MCF 10A (cell line): ENCODE measurements around the gene UNC80. TPM values are rescaled to one million over a fixed set of nuclear protein-coding genes. Genes with fewer than 3 reads are reported as not detected.
"Not testable (repeated sequence)": the region's sequence is repeated elsewhere in the genome, so short reads cannot be mapped to it uniquely, and the experiment has no call there.

Source experiments
- BruUV-seq: library from RNA; stranded (reverse); fragments of 400-500 nt; replicated peaks from 2 replicates; lab custom pipeline; 2021; lab: Mats Ljungman, UMichigan
- CTCF ChIA-PET: fragments of 300-600 bp; sonication (Branson Sonifier 250); formaldehyde crosslinking; extraction: SDS; loops from one replicate; lab custom pipeline; 2021; ENCODE audit warnings: antibody characterized with exemption, inconsistent platforms; lab: Yijun Ruan, JAX
- POLR2A ChIA-PET: fragments of 300-600, 350-650 bp; sonication (Branson Sonifier 250); formaldehyde crosslinking; extraction: SDS; loops from one replicate; lab custom pipeline; 2020; ENCODE audit warnings: antibody characterized with exemption, inconsistent platforms; lab: Yijun Ruan, JAX
- DNase-seq: peaks from one replicate; pipeline ENCODE4 v3.0.0-alpha.2; 2018; ENCODE audit not compliant: unreplicated experiment
- H3K27ac Mint-ChIP-seq: one replicate; pipeline ENCODE4 v1.8.0; 2022; ENCODE audit warnings: mild to moderate bottlenecking, low read depth, mixed read lengths; ENCODE audit not compliant: unreplicated experiment
- H3K27me3 Mint-ChIP-seq: one replicate; pipeline ENCODE4 v1.8.0; 2022; ENCODE audit warnings: mixed read lengths; ENCODE audit not compliant: insufficient read depth, unreplicated experiment
- H3K36me3 Mint-ChIP-seq: one replicate; pipeline ENCODE4 v1.8.0; 2022; ENCODE audit warnings: mild to moderate bottlenecking, moderate library complexity, mixed read lengths; ENCODE audit not compliant: insufficient read depth, unreplicated experiment
- H3K4me1 Mint-ChIP-seq: one replicate; pipeline ENCODE4 v1.8.0; 2022; ENCODE audit warnings: mixed read lengths; ENCODE audit not compliant: insufficient read depth, unreplicated experiment
- H3K4me3 Mint-ChIP-seq: one replicate; pipeline ENCODE4 v1.8.0; 2022; ENCODE audit warnings: mild to moderate bottlenecking, moderate library complexity, mixed read lengths; ENCODE audit not compliant: unreplicated experiment
- H3K9me3 Mint-ChIP-seq: one replicate; pipeline ENCODE4 v1.8.0; 2022; ENCODE audit warnings: mixed read lengths; ENCODE audit not compliant: unreplicated experiment
- intact Hi-C: fragments of 100-400 bp; cut with micrococcal nuclease; formaldehyde crosslinking; loops from 2 replicates; pipeline ENCODE4 v1.14.1; 2022
- total RNA-seq: library from RNA; stranded (reverse); gene quantifications from 2 replicates; pipeline ENCODE4 v1.2.3, GENCODE V29; 2022
- TF ChIP-seq, protein P1 (sequence below): fragments of 200-600 bp; IDR thresholded peaks from one replicate; pipeline ENCODE4 v1.8.0; 2022; ENCODE audit warnings: antibody characterized with exemption, mild to moderate bottlenecking; ENCODE audit not compliant: unreplicated experiment

UNC80 gene
- total RNA-seq, 1 experiment from 2014 or later: not detected

GRCh38 chr2:209788925-209789324, 17.3 kb downstream of the UNC80 start:
- Mint-ChIP-seq H3K4me1 (peaks cover 6% of the 10 kb centered on the region), H3K36me3 (no peaks in the 10 kb centered on the region), H3K27me3 (no peaks in the 10 kb centered on the region), H3K9me3 (no peaks in the 10 kb centered on the region), H3K27ac (no peak overlapping the region), H3K4me3 (no peak overlapping the region)
- POLR2A ChIA-PET: no interaction called here
- TF ChIP-seq, protein P1, sequence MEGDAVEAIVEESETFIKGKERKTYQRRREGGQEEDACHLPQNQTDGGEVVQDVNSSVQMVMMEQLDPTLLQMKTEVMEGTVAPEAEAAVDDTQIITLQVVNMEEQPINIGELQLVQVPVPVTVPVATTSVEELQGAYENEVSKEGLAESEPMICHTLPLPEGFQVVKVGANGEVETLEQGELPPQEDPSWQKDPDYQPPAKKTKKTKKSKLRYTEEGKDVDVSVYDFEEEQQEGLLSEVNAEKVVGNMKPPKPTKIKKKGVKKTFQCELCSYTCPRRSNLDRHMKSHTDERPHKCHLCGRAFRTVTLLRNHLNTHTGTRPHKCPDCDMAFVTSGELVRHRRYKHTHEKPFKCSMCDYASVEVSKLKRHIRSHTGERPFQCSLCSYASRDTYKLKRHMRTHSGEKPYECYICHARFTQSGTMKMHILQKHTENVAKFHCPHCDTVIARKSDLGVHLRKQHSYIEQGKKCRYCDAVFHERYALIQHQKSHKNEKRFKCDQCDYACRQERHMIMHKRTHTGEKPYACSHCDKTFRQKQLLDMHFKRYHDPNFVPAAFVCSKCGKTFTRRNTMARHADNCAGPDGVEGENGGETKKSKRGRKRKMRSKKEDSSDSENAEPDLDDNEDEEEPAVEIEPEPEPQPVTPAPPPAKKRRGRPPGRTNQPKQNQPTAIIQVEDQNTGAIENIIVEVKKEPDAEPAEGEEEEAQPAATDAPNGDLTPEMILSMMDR: no peak
- intact Hi-C loops: no loop called here
- DNase-seq: no peak
- CTCF ChIA-PET: interaction anchor here (0.7 to 1.0 kb wide), 2 partner anchors 49 to 89 kb away, joined by 3 to 4 read pairs; no protein-coding TSS in a partner anchor
- BruUV-seq: no TSS peak

DNA sequence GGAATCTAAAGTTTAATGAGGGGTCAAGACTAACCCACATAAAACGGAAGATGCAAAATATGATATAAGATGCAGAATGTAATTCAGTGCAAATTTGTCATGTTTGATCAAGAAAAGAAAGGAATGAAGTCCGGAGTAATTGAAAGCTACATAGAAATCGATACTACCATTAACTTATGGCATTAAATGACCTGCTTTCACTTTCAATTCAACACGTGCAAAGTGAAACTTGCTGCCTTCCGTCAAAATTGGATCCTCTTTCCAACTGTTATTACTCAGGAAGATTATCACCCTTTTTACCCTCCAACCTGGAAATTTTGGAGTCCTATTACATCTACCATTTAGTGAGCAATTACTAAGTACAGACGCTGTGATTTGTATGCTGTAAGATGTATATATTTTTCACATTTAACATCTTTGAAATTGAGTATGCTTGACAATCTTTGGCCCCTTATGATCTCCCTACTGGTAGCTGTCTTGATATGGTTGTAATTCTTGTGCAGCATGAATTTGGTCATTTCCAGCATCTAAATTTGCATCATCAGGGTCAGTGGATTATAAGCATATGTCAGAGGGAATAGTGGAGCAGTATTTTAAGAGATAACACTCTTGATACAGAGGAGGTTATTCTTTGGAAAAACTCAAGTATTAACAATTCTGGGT, 18.6 kb downstream of the UNC80 start:
- no peak for DNase-seq
- peak overlapping the region; percentile 4 for H3K4me3 Mint-ChIP-seq
- CTCF ChIA-PET: no interaction called here
- POLR2A ChIA-PET: no interaction called here
- TF ChIP-seq, protein P1: no peak
- no peaks in the 10 kb centered on the region for H3K27me3 Mint-ChIP-seq
- no peak overlapping the region for H3K27ac Mint-ChIP-seq
- H3K9me3 Mint-ChIP-seq: no peaks in the 10 kb centered on the region
- intact Hi-C loops: loop anchor here (10.0 kb wide), 1 partner anchor 175 kb away; no protein-coding TSS in a partner anchor
- BruUV-seq: no TSS peak
- no peaks in the 10 kb centered on the region for H3K36me3 Mint-ChIP-seq
- H3K4me1 Mint-ChIP-seq: peaks cover 6% of the 10 kb centered on the region

DNA sequence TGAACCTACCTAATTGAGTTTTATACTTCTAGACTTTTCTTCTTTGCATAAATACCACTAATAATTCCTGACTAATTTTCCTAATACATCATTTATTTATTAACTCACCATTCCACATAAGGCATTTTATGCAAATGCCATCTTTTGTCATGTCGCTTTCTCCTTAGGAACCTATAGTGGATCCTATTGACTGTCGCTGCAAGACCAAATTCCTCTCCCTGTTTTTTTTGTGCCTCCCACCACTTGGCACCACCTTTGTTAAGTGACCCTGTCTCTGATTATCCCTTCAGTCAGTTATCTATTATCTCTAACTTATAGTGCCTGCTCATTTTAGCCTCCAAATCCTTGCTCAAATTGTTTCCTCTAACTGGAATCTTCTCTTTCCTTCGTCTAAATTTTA, 19.5 kb downstream of the UNC80 start:
- intact Hi-C loops: loop anchor here (10.0 kb wide), 1 partner anchor 174 kb away; no protein-coding TSS in a partner anchor
- BruUV-seq: no TSS peak
- H3K4me3 Mint-ChIP-seq: no peak overlapping the region
- H3K36me3 Mint-ChIP-seq: no peaks in the 10 kb centered on the region
- no peaks in the 10 kb centered on the region for H3K9me3 Mint-ChIP-seq
- H3K27me3 Mint-ChIP-seq: no peaks in the 10 kb centered on the region
- ChIA-PET POLR2A (no interaction called here), CTCF (no interaction called here)
- DNase-seq: no peak
- H3K4me1 Mint-ChIP-seq: peaks cover 6% of the 10 kb centered on the region
- TF ChIP-seq, protein P1: no peak
- no peak overlapping the region for H3K27ac Mint-ChIP-seq

DNA sequence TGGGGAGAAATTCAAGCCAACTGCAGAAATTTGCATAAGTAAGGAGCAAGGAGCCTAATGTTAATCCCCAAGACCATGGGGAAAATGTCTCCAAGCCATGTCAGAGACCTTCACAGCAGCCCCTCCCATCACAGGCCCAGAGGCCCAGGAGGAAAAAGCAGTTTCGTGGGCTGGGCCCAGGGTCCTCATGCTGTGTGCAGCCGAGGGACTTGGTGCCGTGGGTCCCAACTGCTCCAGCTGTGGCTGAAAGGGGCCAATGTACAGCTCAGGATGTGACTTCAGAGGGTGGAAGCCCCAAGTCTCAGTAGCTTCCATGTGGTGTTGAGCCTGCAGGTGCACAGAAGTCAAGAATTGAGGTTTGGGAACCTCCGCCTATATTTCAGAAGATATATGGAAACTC, 23.8 kb downstream of the UNC80 start:
- H3K27ac Mint-ChIP-seq, BruUV-seq, H3K4me3 Mint-ChIP-seq, H3K9me3 Mint-ChIP-seq, H3K27me3 Mint-ChIP-seq, POLR2A ChIA-PET, H3K36me3 Mint-ChIP-seq, H3K4me1 Mint-ChIP-seq, DNase-seq: not testable (repeated sequence)
- CTCF ChIA-PET: interaction anchor here (1.5 kb wide), 1 partner anchor 17 kb away, joined by 3 read pairs; no protein-coding TSS in a partner anchor
- intact Hi-C loops: loop anchor here (10.0 kb wide), 1 partner anchor 169 kb away; no protein-coding TSS in a partner anchor
